SU-DHL-6 (cell line): Measurements from ENCODE around the gene CORO1A.

Experiments
- H2AFZ ChIP-seq: fragments of 200-600 bp; sonication (generic); 2 replicates; pipeline ENCODE4 v1.6.1; 2014; ENCODE audit warnings: low read depth, mild to moderate bottlenecking, moderate library complexity, mixed read lengths, antibody characterized with exemption, low read length; ENCODE audit not compliant: severe bottlenecking
- H3F3A ChIP-seq: fragments of 200-600 bp; shearing (Covaris generic); 2 replicates; pipeline ENCODE4 v1.6.0; 2016; ENCODE audit warnings: antibody characterized with exemption, mild to moderate bottlenecking; ENCODE audit not compliant: insufficient read depth
- H3K27ac ChIP-seq: fragments of 200-600 bp; sonication (generic); 2 replicates; pipeline ENCODE4 v1.5.1; 2016; ENCODE audit warnings: low read depth, mild to moderate bottlenecking, low read length, moderate library complexity, mixed read lengths
- H3K27me3 ChIP-seq: fragments of 200-600 bp; sonication (generic), shearing (Covaris generic); 2 replicates; pipeline ENCODE4 v1.6.0; 2014; ENCODE audit warnings: mild to moderate bottlenecking, low read length
- H3K36me3 ChIP-seq: fragments of 200-600 bp; sonication (generic); 2 replicates; pipeline ENCODE4 v1.6.1; 2014; ENCODE audit warnings: mild to moderate bottlenecking, low read length, mixed read lengths
- H3K4me2 ChIP-seq: fragments of 300-600, 200-600 bp; shearing (Covaris generic), sonication (generic); 2 replicates; pipeline ENCODE4 v1.6.0; 2014; ENCODE audit warnings: low read length, low read depth, mild to moderate bottlenecking; ENCODE audit not compliant: poor library complexity, severe bottlenecking
- H3K4me3 ChIP-seq: fragments of 200-600 bp; sonication (generic); 2 replicates; pipeline ENCODE4 v1.5.1; 2014; ENCODE audit warnings: antibody characterized with exemption, low read length, mild to moderate bottlenecking, mixed read lengths; ENCODE audit not compliant: insufficient read depth, poor library complexity, severe bottlenecking
- H3K79me2 ChIP-seq: fragments of 200-600 bp; sonication (generic); 2 replicates; pipeline ENCODE4 v1.6.1; 2014; ENCODE audit warnings: mild to moderate bottlenecking, low read length, moderate library complexity; ENCODE audit not compliant: insufficient read depth
- H3K9ac ChIP-seq: fragments of 200-600 bp; sonication (generic); 2 replicates; pipeline ENCODE4 v1.7.0; 2014; ENCODE audit warnings: mild to moderate bottlenecking, low read length
- H3K9me2 ChIP-seq: fragments of 200-600 bp; sonication (generic); replicated peaks from 2 replicates; pipeline ENCODE4 v1.6.1; 2014; ENCODE audit warnings: low read length; ENCODE audit not compliant: insufficient read depth
- H3K9me3 ChIP-seq: fragments of 200-600 bp; sonication (generic); 2 replicates; pipeline ENCODE4 v1.6.1; 2014; ENCODE audit warnings: low read length, mixed read lengths; ENCODE audit not compliant: insufficient read depth
- H4K20me1 ChIP-seq: fragments of 200-600 bp; sonication (generic); 2 replicates; pipeline ENCODE4 v1.6.1; 2014; ENCODE audit warnings: low read depth, mild to moderate bottlenecking, antibody characterized with exemption, low read length, moderate library complexity, mixed read lengths
- EZH2phosphoT487 ChIP-seq: fragments of 200-600 bp; sonication (generic), shearing (Covaris generic); conservative IDR thresholded peaks from 2 replicates; pipeline ENCODE4 v1.6.1; 2018; ENCODE audit warnings: mild to moderate bottlenecking, antibody characterized with exemption, low read length, moderate library complexity, mixed read lengths
- TF ChIP-seq, protein P1 (sequence below): fragments of 200-600 bp; sonication (generic); IDR thresholded peaks from one replicate; pipeline ENCODE4 v1.5.1; 2017; ENCODE audit warnings: antibody characterized with exemption, mild to moderate bottlenecking, low read length, moderate library complexity; ENCODE audit not compliant: insufficient read depth, poor library complexity, severe bottlenecking

CORO1A gene

DNA sequence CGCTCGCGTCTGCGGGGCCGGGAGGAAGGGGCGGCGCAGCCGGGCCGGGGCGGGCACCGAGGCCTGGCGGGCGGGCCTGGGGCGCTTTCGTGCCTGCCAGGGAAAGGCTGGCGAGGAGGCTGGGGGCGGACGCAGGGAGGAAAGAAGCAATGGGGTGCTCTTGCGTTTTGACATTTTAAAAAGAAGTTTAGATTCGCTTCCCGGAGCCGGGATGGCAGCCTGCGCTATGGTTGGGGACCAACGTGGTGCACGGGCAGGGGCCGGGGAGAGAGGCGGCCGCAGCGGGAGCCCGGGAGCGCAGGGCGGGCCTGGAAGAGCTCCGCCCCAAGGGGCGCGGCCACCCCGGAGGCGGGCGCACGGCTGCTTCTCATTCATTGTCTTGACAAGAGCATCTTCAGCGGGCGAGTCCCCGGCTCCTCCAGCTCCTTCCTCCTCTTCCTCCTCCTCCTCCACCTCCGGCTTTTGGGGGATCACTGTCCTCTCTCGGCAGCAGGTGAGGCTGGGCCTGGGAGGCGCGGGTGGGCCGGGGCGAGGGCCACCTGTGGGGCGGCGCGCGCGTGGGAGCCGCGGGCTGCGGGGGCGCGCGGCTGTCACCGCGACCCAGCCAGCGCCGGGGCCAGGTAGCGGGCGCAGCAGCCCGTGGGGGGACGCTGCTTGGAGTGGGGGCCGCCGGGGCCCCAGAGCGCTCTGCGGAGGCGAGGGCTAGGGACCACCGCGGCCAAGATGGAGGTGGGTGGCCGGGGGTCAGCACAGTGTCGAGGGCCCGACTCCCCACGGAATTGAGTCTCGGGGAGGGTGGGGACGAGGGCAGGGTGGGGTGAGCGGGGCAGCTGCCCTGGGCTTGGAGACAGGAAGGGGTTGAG is at the start of gene CORO1A:
Gene CORO1A, plus strand, starts transcription at position 370 of the 863 bp plus-strand sequence. CDS start 1,608 bp downstream, outside the sequence.
- Histone ChIP-seq H3K79me2 (peaks cover 15% of the 10 kb centered on the region), H3K9ac (peak within 1 kb of the TSS; percentile 100)

GRCh38 chr16:30136971-30137605 is 46.3 kb upstream of the CORO1A start:
- no peak for TF ChIP-seq EZH2phosphoT487
- TF ChIP-seq, protein P1, sequence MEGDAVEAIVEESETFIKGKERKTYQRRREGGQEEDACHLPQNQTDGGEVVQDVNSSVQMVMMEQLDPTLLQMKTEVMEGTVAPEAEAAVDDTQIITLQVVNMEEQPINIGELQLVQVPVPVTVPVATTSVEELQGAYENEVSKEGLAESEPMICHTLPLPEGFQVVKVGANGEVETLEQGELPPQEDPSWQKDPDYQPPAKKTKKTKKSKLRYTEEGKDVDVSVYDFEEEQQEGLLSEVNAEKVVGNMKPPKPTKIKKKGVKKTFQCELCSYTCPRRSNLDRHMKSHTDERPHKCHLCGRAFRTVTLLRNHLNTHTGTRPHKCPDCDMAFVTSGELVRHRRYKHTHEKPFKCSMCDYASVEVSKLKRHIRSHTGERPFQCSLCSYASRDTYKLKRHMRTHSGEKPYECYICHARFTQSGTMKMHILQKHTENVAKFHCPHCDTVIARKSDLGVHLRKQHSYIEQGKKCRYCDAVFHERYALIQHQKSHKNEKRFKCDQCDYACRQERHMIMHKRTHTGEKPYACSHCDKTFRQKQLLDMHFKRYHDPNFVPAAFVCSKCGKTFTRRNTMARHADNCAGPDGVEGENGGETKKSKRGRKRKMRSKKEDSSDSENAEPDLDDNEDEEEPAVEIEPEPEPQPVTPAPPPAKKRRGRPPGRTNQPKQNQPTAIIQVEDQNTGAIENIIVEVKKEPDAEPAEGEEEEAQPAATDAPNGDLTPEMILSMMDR, result no peak
- Histone ChIP-seq H2AFZ (no peak overlapping the region), H3K9me3 (no peaks in the 10 kb centered on the region), H4K20me1 (no peaks in the 10 kb centered on the region), H3K9me2 (no peaks in the 10 kb centered on the region), H3F3A (no peaks in the 10 kb centered on the region; the same call in 1 of the 2 replicates), H3K27ac (no peak overlapping the region), H3K79me2 (no peaks in the 10 kb centered on the region), H3K4me2 (no peak overlapping the region), H3K36me3 (no peaks in the 10 kb centered on the region), H3K4me3 (no peak overlapping the region), H3K27me3 (no peaks in the 10 kb centered on the region), H3K9ac (no peak overlapping the region)

More for the DNA sequence above, at the start of gene CORO1A:
- no peaks in the 10 kb centered on the region; the same call in 1 of the 2 replicates for H4K20me1 ChIP-seq
- H3K27ac ChIP-seq, result peak within 1 kb of the TSS; percentile 98
- peak within 1 kb of the TSS; percentile 73 for H2AFZ ChIP-seq
- peaks cover 38% of the 10 kb centered on the region for H3F3A ChIP-seq
- H3K9me2 ChIP-seq, result no peaks in the 10 kb centered on the region
- peak within 1 kb of the TSS; percentile 94 for H3K4me3 ChIP-seq
- H3K9me3 ChIP-seq, result no peaks in the 10 kb centered on the region
- TF ChIP-seq EZH2phosphoT487, result no peak
- TF ChIP-seq, protein P1, result no peak
- H3K4me2 ChIP-seq, result peak within 1 kb of the TSS; percentile 97
- H3K27me3 ChIP-seq, result no peaks in the 10 kb centered on the region
- peaks cover 16% of the 10 kb centered on the region for H3K36me3 ChIP-seq

GRCh38 chr16:30137897-30138296 is 45.5 kb upstream of the CORO1A start:
- Histone ChIP-seq H3K79me2 (no peaks in the 10 kb centered on the region), H4K20me1 (no peaks in the 10 kb centered on the region), H3K9me3 (no peaks in the 10 kb centered on the region), H3K9ac (no peak overlapping the region), H2AFZ (no peak overlapping the region), H3K4me2 (no peak overlapping the region), H3K27me3 (no peaks in the 10 kb centered on the region), H3K4me3 (no peak overlapping the region), H3K9me2 (no peaks in the 10 kb centered on the region), H3F3A (no peaks in the 10 kb centered on the region; the same call in 1 of the 2 replicates), H3K36me3 (no peaks in the 10 kb centered on the region), H3K27ac (no peak overlapping the region)
- TF ChIP-seq, protein P1, result no peak
- TF ChIP-seq EZH2phosphoT487, result no peak
